OCI-M2 (cell line): ENCODE measurements around the gene DOCK7.
"Not testable (repeated sequence)": the region's sequence is repeated elsewhere in the genome, so short reads cannot be mapped to it uniquely, and the experiment has no call there.

Experiments used
- DNase-seq: peaks from one replicate; lab custom pipeline; 2025; ENCODE audit not compliant: unreplicated experiment; lab: John Stamatoyannopoulos, UW

DOCK7 gene

GRCh38 chr1:62541048-62541447 is 147.1 kb downstream of the DOCK7 start:
- no peak for DNase-seq

- DNase-seq, result no peak
Observed at GRCh38 chr1:62539028-62539447, 149.1 kb downstream of the DOCK7 start.

GRCh38 chr1:62536865-62537264 is 151.3 kb downstream of the DOCK7 start:
- no peak for DNase-seq

DNA sequence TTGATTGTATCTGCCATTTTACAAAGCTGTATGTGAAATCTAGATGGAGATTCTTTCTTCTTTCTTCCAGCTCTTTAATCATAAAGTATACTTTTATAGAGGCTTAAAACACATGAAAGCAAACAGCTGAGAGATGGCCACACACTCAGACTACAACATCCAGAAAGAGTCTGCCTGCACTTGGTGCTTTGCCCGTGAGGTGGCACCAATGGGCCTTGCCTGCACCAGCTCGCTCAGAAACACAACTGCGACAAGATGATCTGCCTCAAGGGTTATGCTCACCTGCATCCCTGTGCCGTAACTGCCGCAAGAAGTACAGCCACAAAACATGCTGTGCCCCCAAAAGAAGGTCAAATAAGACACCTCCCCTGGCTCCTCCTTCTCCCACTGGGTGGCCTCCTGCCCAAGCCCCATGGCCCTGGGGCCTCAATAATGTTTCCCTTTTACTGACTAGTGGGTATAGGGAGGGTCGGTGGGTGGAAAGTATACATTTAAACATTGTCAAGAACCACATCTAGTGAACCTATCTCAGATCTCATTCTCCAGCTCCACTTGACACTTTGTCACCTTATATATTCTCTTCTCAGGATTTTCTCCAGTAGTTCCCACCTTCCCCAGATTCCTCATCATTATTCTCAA is 157.6 kb downstream of the DOCK7 start:
- DNase-seq, result no peak

DNA sequence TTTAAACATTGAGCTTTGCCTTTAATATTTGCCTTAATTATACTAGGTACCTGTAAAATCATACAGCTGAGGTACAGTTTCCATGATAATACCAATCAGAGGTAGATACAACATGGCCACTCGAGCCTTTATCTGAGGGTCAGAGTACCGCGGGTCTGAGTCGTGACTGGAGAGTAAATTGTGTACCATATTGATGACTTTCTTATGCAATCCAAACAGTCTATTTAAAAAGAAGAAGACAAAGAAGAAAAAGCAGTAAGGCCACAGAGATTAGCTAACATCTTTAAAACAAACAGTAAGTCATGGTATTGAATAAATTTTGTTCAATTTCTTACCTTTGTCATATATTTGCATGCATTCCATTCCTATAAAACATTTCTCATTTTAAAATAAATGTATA is 159.0 kb downstream of the DOCK7 start:
- DNase-seq, result no peak

DNA sequence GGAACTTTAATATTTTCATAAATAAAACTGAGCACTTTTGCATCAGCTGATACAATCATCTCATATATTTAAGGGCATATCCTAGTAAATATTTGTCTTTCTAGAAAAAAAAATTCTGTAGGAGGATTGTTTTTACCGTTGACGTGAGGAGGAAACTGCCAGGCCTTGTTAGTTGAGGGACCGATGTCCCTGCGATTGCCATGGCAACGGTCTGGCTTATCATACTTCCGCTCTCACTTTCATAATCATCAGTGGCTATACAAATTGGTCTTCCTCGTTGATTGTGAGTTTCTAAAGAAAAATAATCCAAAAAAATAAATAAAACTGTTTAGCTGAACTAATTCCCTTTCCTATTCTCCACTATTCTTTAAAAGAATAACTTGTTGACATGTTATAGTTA is 160.2 kb downstream of the DOCK7 start:
- no peak for DNase-seq

- DNase-seq, result not testable (repeated sequence)
Observed at GRCh38 chr1:62527346-62527745, 160.8 kb downstream of the DOCK7 start.

DNA sequence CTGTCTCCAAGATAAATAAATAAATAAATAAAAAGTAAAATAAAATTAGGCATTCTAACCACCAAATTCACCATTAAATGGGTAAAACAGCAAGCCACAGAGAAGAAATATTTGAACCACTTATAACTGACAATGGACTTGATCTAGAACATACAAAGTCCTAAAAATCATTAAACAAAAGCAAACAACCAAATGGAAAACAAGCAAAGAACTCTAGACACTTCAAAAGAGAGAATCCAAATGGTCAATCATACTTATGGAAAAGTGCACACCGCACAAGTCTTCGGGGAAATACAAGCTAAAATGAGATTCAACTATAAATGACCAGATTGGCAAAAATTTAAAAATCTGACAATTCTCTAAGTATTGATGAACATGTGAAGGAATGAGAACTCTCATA is 164.3 kb downstream of the DOCK7 start:
- DNase-seq, result no peak

DNA sequence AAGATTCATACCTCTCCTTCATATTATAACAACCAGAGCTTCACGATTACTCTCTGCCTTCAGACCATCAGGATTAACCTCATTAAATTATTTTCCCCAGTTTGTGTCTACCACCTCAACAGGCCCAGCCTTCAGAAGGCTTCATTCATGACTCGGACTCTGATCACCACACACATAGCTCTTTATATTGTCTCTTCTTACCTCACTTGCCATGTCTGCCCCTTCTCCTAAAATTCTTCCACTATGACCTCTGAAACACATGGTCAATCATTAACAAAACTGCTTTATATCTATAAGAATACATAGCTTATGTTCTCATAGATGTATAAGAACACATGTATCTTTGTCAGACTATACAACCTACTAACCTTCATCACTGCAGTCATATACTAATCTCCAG is 171.6 kb downstream of the DOCK7 start:
- no peak for DNase-seq

DNA sequence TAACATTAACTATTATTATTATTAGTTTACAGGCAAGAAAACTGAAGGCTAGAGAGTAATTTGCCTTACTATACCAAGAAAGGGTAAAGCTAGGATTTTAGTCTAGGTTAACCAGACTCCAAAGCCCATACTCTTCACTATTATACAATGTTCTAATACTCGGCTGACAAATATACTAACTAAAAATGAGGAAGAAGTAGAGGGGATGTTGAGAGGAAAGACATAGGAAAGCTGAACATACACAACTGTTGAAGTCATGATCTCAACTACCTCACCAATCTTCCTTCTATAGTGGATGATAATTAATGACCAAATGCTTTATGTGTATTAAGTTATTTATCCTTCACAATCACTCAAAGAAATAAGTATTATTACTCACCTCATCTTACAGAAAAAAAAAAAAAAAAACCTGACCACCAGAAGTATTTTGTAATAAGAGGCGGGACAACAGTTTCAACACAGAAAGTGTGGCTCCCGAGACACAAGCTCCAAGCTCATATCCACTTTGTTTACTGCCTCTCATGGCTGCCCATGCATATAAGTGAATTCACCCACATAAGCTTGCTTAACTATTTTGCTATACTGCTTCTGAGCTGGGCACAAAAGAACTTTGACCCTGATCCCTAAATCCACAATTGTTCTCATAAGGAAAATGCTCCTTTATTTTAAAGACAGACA is 173.3 kb downstream of the DOCK7 start:
- no peak for DNase-seq

DNA sequence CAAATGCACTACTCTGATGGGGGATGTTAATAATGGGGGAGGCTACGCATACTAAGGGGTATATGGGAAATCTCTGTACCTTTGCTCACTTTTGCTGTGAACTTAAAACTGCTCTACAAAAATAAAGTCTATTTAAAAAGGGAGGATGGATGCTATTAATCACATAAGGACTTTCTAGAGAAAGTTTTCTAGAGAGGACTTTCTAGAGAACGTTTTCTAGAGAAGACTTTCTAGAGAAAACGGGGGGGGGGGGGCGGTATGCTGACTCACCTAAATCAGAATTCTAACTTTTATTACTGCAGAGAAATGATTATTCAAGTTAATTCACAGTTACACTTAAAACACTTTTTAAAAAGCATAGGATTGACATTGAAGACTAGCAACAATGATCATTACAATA is 175.2 kb downstream of the DOCK7 start:
- DNase-seq, result no peak

DNA sequence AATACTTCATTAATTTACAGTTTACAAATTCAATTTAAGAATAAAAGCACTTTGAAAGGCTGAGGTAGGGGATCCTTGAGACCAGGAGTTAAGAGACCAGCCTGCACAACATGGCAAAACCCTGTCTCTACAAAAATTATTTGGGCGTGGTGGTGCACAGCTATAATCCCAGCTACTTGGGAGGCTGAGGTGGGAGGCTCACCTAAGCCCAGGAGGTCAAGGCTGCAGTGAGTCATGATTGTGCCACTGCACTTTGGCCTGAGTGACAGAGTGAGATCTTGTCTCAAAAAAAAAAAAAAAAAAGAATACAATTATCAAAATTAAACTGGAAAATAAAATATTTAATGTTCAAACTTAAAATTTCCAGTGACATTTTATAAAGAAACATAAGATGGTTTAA is 179.2 kb downstream of the DOCK7 start:
- DNase-seq, result no peak

GRCh38 chr1:62508187-62508758 is 179.9 kb downstream of the DOCK7 start:
- no peak for DNase-seq

- DNase-seq, result no peak
Observed at GRCh38 chr1:62500210-62500609, 188.0 kb downstream of the DOCK7 start.

DNA sequence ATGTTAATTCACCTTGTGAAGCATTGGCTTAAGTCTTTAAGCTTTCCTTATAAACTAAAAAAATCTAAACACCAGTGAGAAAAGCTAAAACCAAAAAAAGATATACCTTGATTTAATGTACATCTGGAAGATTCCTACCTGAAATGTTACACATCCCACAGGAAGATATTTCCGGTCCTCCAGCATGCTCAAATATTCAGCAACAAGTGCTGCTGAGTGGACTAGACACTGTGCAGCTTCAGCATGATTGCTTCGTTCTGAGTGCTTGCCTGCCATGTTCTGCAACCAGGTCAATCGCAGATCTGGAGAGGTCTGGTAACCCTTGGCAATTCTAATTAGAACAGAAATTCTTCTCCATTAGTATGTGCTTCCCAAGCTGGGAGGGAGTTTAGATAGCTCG is 194.0 kb downstream of the DOCK7 start:
- no peak for DNase-seq

- no peak for DNase-seq
Observed at GRCh38 chr1:62493656-62494055, 194.5 kb downstream of the DOCK7 start.

DNA sequence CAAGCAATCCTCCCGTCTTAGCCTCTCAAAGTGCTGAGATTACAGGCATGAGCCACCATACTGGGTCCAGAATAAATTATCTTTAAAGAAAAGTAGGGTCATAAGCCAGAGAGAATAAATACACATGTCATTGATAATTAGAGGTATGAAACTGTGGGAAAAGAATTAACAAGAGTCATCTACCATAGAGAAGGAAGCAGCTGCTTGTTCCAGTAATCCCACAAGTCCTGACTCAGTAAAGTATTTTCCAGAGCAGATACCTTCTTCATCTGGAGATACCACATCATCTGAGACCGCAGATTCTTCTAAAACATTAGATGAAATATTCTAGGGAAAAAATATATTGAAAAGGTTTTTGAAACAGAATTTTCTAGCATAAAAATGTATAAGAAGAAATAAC is 195.7 kb downstream of the DOCK7 start:
- DNase-seq, result no peak

GRCh38 chr1:62487956-62488355 is 200.2 kb downstream of the DOCK7 start:
- DNase-seq, result no peak

DNA sequence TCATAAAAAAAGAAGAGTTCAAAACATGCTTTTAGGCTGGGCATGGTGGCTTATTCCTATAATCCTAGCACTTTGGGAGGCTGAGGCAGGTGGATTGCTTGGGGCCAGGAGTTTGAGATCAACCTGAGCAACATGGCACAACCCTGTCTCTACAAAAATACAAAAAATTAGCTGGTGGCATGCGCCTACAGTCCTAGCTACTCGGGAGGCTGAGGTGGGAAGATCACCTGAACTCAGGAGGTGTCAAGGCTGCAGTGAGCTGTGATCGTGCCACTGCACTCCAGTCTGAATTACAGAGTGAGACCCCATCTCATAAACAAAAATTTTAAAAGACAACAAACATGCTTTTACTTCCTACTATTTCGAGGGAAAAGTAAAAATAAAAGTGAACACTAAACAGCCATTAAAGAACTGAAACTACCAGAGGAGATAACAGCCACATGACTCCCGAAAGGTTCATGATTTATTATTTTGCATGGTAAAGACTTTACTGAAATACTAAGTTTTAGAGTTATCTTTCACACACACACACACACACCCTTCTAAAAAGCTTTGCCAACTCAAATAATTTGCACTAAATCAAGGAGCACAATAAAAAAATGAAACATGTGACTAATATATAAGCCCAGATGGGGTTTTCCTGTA is 203.2 kb downstream of the DOCK7 start:
- no peak for DNase-seq

DNA sequence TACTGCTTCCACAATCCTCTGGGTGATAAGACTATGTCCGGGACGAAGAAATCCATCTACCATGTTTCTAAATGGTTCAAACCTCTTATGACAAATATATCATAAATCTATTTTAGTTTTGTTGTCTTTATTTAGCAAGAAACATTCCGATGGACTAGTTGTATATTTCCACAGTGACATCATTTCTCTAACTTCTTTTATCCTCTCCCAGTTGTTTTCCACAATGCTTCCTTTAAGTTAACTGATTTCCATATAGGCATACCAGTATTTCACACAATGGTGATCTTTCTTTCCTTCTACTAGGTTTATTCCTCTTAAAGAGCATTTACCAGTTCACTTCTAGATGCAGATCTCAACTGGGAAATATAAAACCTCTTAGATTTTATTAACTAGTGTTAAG is 206.5 kb downstream of the DOCK7 start:
- no peak for DNase-seq

DNA sequence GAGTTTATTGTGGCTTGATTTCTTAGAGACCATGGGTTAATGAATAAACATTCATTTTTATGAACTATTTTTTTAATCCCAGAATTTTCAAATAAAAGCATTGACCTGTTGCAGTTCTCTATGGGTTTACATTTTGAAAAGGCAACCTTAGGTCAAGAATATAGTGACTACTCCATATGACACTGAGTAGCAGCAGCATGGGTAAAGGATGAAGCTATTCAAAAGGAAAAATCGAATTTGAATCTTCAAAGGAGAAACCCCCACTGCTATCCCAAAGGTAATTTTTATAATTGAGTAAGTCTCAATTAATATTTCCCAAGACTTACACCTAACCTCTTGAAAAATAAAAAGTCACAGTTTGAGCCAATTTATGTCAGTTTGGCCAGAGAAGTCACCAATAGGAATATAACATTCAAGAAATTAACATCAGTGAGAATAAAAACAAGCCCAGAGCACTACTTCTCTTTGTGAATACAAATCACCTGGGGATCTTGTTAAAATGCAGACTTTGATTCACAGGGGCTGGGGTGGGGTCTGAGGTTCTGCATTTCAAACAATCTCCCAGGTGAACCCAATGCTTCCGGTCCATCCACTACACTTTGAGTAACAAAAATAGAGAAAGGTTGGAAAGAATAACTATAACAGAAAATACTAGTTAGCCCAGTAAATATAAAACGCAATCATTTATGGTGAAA is 211.5 kb downstream of the DOCK7 start:
- DNase-seq, result no peak

- DNase-seq, result no peak
Observed at GRCh38 chr1:62467092-62467491, 221.1 kb downstream of the DOCK7 start.
